C4-2B (cell line): Measurements from ENCODE around the gene PLA2G4B.

Experiments
- H3K27ac ChIP-seq: fragments of 450-650 bp; 2 replicates; pipeline ENCODE4 v1.5.1; 2017
- CTCF ChIP-seq: fragments of 450-650 bp; conservative IDR thresholded peaks from 2 replicates; pipeline ENCODE4 v1.5.1; 2017; ENCODE audit warnings: mild to moderate bottlenecking
- ZFX ChIP-seq: fragments of 450-650 bp; IDR thresholded peaks from 2 replicates; pipeline ENCODE4 v1.6.1; 2017

The PLA2G4B gene

GRCh38 chr15:41866872-41867579 lies 28.4 kb downstream of the PLA2G4B start:
- TF ChIP-seq CTCF (no peak), ZFX (no peak)

GRCh38 chr15:41868321-41868720 lies 29.7 kb downstream of the PLA2G4B start:
- no peak overlapping the region for H3K27ac ChIP-seq
- TF ChIP-seq CTCF (no peak), ZFX (no peak)

More at GRCh38 chr15:41866872-41867579, 28.4 kb downstream of the PLA2G4B start:
- H3K27ac ChIP-seq: no peak overlapping the region

DNA sequence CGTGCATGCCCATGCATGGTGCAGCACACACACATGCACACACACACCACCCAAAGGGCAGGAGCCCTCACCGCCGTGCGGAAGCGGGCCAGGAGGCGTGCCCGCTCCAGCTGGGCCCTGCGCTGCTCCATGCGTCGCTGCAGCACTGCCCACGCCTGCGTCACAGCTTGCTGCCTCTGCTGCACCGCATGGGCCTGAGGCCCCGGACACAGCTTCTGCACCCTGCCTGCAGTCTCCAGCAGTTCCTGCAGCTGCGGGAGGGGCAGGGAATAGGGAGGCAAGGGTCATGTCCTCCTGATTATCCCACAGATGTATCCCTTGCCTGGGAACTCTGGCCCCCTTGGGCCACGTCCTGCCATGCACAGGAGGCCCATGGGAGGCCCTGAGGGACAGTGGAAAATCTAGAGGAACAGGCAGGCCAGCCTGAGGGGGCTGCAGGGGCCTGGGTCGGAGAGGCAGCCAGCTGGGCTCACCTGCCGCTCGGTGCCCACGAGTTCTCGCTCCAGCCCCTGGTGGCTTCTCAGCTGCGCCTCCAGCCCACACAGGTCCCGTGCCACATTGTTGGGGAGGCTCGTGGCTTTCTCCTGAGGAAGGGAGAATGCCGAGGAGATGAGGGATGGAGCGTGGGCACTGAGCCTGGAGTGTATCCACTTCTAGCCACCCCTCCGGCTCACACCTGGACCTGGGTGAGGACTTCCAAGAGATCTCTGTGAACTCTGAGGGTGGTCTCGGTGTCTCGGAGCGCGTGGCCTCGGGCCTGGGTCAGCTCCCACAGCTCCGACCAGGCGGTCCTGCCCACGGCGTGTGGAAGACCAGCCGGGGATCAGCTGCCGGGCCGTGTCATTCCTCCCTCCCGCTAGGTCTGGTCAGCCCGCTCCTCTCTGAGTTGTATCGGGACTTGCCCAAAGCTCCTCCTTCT lies 31.4 kb downstream of the PLA2G4B start:
- H3K27ac ChIP-seq: no peak overlapping the region
- TF ChIP-seq ZFX (no peak), CTCF (no peak)

GRCh38 chr15:41870689-41871081 lies 32.0 kb downstream of the PLA2G4B start:
- TF ChIP-seq ZFX (no peak), CTCF (no peak)
- H3K27ac ChIP-seq: no peak overlapping the region

- no peak for TF ChIP-seq CTCF
- no peak for TF ChIP-seq ZFX
- H3K27ac ChIP-seq: no peak overlapping the region
These were observed 32.7 kb downstream of the PLA2G4B start for GRCh38 chr15:41871175-41871905.

DNA sequence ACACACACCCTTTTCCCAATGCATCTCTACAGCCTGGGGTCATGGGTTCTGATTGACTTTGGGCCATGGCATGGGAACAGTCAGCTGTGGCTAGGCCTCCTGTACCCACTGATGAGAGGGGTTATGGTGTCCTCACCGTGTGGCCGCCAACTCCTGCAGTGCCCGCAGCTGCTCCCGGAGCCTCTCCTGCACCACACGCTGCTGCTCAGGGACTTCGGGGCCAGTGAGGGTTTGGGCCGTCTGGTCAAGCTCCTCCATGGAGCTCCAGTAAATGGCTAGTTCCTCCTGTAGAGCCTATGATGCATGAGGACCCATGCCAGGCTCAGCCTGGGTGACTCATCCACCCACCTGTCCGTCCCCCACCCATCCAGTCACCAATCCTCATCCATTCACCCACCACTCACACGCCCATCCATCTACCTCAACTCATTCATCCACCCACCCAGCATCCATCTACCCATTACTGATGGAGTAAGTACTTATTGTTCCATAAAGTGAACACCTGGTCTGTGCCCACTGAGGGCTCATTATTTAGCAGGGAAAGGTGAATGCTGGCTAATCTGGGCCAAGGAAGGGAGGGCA lies 33.6 kb downstream of the PLA2G4B start:
- TF ChIP-seq CTCF (no peak), ZFX (no peak)
- no peak overlapping the region for H3K27ac ChIP-seq
